ENCODE data around the gene SPP2.

SPP2 gene

DNA sequence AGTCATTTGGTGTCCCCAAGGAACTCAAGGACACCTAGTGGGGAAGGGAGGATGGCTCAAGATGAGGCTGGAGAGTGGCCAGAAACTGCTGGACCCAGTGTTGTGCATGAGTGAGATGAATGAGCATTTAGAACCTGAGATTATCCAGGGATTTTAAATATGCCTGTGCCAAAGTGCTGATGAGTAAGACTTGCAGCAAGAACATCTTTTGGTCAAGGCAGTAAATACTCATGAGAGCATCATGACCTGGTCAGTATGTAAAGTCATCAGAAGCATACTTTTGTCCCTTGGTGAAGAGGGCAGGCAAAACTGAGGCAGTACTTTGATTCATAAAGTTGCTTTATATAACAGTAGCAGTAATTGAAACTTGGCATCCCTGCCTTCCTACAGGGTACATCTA is 3.1 kb upstream of the SPP2 start:
- Histone ChIP-seq H3K9ac (ENCODE audit: low read length) (no peak overlapping the region), H3K4me1 (ENCODE audit: control insufficient read depth, insufficient read depth, low read length) (no peaks in the 10 kb centered on the region), H3K4me3 (ENCODE audit: low read length) (no peak overlapping the region), H3K27ac (ENCODE audit: low read depth, low read length) (no peak overlapping the region), H3K27me3 (ENCODE audit: control insufficient read depth, insufficient read depth, low read length) (no peaks in the 10 kb centered on the region), H3K36me3 (ENCODE audit: control insufficient read depth, insufficient read depth, low read length) (no peaks in the 10 kb centered on the region)

DNA sequence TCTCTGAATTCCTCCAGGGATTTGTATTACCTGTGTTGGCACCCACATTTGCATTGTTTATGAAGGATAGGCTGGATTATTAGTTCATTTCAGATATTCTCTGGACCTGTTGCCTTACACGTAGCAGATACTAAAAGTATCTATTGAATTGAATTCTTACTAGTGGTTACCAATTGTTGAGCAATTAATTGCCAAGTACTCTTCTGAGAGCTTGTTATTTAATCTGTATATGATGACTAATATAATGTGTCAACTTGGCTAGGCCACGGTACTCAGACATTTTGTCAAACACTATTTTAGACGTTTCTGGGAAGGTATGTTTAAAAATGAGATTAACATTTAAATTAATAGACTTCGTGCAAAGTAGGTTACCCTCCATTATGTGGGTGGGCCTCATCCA is 2.5 kb upstream of the SPP2 start:
- Histone ChIP-seq H3K9ac (ENCODE audit: low read length) (no peak overlapping the region), H3K27me3 (ENCODE audit: control insufficient read depth, insufficient read depth, low read length) (no peaks in the 10 kb centered on the region), H3K4me1 (ENCODE audit: control insufficient read depth, insufficient read depth, low read length) (no peaks in the 10 kb centered on the region), H3K27ac (ENCODE audit: low read depth, low read length) (no peak overlapping the region), H3K4me3 (ENCODE audit: low read length) (no peak overlapping the region), H3K36me3 (ENCODE audit: control insufficient read depth, insufficient read depth, low read length) (no peaks in the 10 kb centered on the region)

DNA sequence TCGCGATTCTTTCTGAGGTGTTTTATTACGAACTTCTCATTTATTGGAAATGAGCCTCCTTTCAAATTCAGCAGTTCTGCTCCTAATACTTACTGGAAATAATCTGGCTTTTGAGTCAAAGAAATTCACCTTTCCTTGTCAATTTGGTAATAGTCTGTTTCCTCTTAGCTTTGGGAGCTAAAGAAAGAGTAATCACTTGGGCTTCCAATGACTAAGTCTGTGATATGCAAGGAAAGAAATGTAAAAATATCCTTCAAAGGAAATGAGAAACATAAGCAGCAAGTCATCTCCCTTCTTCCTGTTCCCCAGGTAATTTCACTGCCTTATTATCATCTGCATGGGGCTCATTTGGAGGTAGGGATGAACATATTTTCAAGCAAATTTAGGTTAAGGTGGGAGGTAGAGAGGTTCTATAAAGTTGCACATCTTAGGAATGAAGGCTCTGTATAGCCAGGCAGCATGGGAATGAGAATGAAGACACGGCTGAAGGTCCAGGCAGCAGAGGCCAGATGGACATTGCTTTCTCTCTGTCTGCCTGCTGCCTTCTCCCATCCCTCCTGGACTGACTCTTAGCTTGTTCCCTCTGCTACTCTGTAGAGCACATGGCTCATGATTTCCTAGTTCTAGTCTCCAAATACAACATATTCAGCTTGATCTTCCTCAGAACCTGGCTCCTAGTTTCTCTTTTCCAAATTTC is 1.0 kb downstream of the SPP2 start:
- Histone ChIP-seq H3K4me3 (ENCODE audit: low read length) (no peak overlapping the region), H3K27ac (ENCODE audit: low read depth, low read length) (no peak overlapping the region), H3K27me3 (ENCODE audit: control insufficient read depth, insufficient read depth, low read length) (no peaks in the 10 kb centered on the region), H3K4me1 (ENCODE audit: control insufficient read depth, insufficient read depth, low read length) (no peaks in the 10 kb centered on the region), H3K36me3 (ENCODE audit: control insufficient read depth, insufficient read depth, low read length) (no peaks in the 10 kb centered on the region), H3K9ac (ENCODE audit: low read length) (no peak overlapping the region)

GRCh38 chr2:234058881-234059280 is 8.4 kb downstream of the SPP2 start:
- H3K9ac ChIP-seq (ENCODE audit: low read length), result no peak overlapping the region
- H3K4me1 ChIP-seq (ENCODE audit: control insufficient read depth, insufficient read depth, low read length), result no peaks in the 10 kb centered on the region
- no peaks in the 10 kb centered on the region for H3K27me3 ChIP-seq (ENCODE audit: control insufficient read depth, insufficient read depth, low read length)
- no peak overlapping the region for H3K27ac ChIP-seq (ENCODE audit: low read depth, low read length)
- no peaks in the 10 kb centered on the region for H3K36me3 ChIP-seq (ENCODE audit: control insufficient read depth, insufficient read depth, low read length)
- no peak overlapping the region for H3K4me3 ChIP-seq (ENCODE audit: low read length)

DNA sequence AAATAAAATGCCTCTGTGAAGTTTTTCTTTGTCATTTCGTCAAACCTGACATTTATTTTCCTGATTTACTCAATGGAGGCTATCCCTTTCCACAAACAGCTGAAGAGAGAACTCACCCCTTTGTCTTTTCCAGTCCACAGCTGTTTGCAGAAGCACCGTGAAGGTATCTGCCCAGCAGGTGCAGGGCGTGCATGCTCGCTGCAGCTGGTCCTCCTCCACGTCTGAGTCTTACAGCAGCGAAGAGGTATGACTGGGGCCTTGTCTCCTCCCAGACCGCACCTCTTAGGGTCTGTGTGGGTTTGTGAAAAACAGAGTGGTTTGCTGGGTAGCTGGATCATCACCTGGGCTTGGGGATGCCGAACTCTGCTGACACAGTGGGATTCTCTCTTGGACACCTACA is 9.7 kb downstream of the SPP2 start:
- no peak overlapping the region for H3K27ac ChIP-seq (ENCODE audit: low read depth, low read length)
- H3K4me3 ChIP-seq (ENCODE audit: low read length), result no peak overlapping the region
- no peaks in the 10 kb centered on the region for H3K27me3 ChIP-seq (ENCODE audit: control insufficient read depth, insufficient read depth, low read length)
- no peaks in the 10 kb centered on the region for H3K4me1 ChIP-seq (ENCODE audit: control insufficient read depth, insufficient read depth, low read length)
- no peak overlapping the region for H3K9ac ChIP-seq (ENCODE audit: low read length)
- H3K36me3 ChIP-seq (ENCODE audit: control insufficient read depth, insufficient read depth, low read length), result no peaks in the 10 kb centered on the region

- H3K36me3 ChIP-seq (ENCODE audit: control insufficient read depth, insufficient read depth, low read length), result no peaks in the 10 kb centered on the region
- no peak overlapping the region for H3K9ac ChIP-seq (ENCODE audit: low read length)
- no peaks in the 10 kb centered on the region for H3K4me1 ChIP-seq (ENCODE audit: control insufficient read depth, insufficient read depth, low read length)
- no peak overlapping the region for H3K27ac ChIP-seq (ENCODE audit: low read depth, low read length)
- H3K27me3 ChIP-seq (ENCODE audit: control insufficient read depth, insufficient read depth, low read length), result no peaks in the 10 kb centered on the region
- H3K4me3 ChIP-seq (ENCODE audit: low read length), result no peak overlapping the region
Measured at GRCh38 chr2:234061624-234062257, 11.2 kb downstream of the SPP2 start.

DNA sequence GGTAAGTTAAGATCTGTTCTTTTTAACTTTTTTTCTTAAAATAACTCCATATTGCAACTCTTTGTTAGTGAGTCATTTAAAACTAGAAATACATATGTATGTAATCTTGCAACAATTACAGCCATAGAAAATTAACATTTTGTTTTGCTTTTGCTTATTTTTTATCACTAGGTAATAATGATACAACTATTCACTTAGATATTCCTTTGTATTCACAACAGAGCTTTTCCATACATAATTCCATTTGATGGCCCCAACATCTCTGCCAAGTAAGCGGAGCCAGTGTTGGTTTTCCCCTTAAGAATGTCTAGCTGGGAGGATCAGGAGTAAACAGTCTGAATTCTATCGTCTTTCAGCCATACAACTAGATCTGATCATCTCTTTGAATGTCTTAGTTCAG is 16.1 kb downstream of the SPP2 start:
- H3K36me3 ChIP-seq (ENCODE audit: control insufficient read depth, insufficient read depth, low read length), result no peaks in the 10 kb centered on the region
- H3K4me3 ChIP-seq (ENCODE audit: low read length), result no peak overlapping the region
- H3K27me3 ChIP-seq (ENCODE audit: control insufficient read depth, insufficient read depth, low read length), result no peaks in the 10 kb centered on the region
- no peak overlapping the region for H3K9ac ChIP-seq (ENCODE audit: low read length)
- H3K27ac ChIP-seq (ENCODE audit: low read depth, low read length), result no peak overlapping the region
- no peaks in the 10 kb centered on the region for H3K4me1 ChIP-seq (ENCODE audit: control insufficient read depth, insufficient read depth, low read length)

GRCh38 chr2:234071664-234072063 is 21.2 kb downstream of the SPP2 start:
- H3K27me3 ChIP-seq (ENCODE audit: control insufficient read depth, insufficient read depth, low read length), result no peaks in the 10 kb centered on the region
- H3K36me3 ChIP-seq (ENCODE audit: control insufficient read depth, insufficient read depth, low read length), result no peaks in the 10 kb centered on the region
- no peak overlapping the region for H3K27ac ChIP-seq (ENCODE audit: low read depth, low read length)
- H3K9ac ChIP-seq (ENCODE audit: low read length), result no peak overlapping the region
- H3K4me3 ChIP-seq (ENCODE audit: low read length), result no peak overlapping the region
- no peaks in the 10 kb centered on the region for H3K4me1 ChIP-seq (ENCODE audit: control insufficient read depth, insufficient read depth, low read length)

DNA sequence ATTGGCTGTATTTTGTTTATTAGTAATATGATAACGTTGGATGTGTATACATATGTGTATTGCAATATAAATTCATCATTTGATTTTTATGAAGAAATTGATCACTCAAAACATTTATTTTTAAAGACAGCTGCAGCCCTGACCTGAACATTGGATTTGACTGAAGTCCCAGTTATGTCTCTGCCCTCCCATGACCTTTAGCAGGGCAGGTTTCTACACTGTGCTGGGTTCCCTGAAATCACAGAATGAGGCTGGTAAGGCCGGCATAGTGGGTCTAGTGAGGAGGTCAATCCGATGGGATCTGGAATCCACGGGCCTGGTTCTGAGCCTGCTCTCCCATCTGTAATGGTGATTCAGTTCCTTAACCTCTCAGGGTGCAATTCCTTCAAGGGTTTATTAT is 22.0 kb downstream of the SPP2 start:
- Histone ChIP-seq H3K4me3 (ENCODE audit: low read length) (no peak overlapping the region), H3K36me3 (ENCODE audit: control insufficient read depth, insufficient read depth, low read length) (no peaks in the 10 kb centered on the region), H3K27me3 (ENCODE audit: control insufficient read depth, insufficient read depth, low read length) (no peaks in the 10 kb centered on the region), H3K27ac (ENCODE audit: low read depth, low read length) (no peak overlapping the region), H3K9ac (ENCODE audit: low read length) (no peak overlapping the region), H3K4me1 (ENCODE audit: control insufficient read depth, insufficient read depth, low read length) (no peaks in the 10 kb centered on the region)

DNA sequence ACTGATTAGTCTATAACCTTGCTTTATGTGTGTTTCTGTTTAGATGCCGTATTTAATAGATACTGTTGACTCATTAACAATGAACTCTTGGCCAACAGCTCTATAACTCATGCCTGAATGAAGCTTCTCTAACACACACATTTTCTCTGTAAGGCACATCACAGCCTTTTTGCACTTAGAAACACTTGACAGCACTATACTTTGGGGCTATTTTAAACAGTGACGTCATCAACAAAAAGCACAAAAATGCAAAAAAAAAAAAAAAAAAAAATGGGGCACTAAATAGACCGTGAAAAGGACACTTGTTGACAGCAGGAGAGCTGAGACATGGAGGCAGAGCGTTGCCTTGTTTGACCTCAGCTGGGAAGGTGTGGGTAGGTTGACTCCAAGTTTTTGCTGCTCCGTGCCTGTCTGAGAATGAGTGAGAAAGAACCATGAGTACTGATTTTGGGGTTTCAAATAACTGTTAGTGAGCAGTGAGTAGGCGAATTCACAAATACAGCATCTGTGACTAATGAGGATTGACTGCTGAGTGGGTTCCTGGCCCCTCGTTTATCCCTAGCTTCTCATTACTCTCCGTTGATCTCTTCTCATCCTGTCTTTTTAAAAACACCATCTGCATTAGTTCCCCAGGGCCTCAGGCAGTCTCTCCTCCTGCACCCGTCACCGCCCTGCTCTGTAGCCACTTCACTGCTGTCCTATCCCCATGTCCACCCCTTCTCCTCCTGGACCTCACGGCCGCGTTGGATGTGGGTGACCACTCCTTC is 24.4 kb downstream of the SPP2 start:
- Histone ChIP-seq H3K9ac (ENCODE audit: low read length) (no peak overlapping the region), H3K36me3 (ENCODE audit: control insufficient read depth, insufficient read depth, low read length) (no peaks in the 10 kb centered on the region), H3K27ac (ENCODE audit: low read depth, low read length) (no peak overlapping the region), H3K4me1 (ENCODE audit: control insufficient read depth, insufficient read depth, low read length) (no peaks in the 10 kb centered on the region), H3K27me3 (ENCODE audit: control insufficient read depth, insufficient read depth, low read length) (no peaks in the 10 kb centered on the region), H3K4me3 (ENCODE audit: low read length) (no peak overlapping the region)

- H3K4me1 ChIP-seq (ENCODE audit: control insufficient read depth, insufficient read depth, low read length), result no peaks in the 10 kb centered on the region
- no peak overlapping the region for H3K27ac ChIP-seq (ENCODE audit: low read depth, low read length)
- no peak overlapping the region for H3K9ac ChIP-seq (ENCODE audit: low read length)
- no peaks in the 10 kb centered on the region for H3K27me3 ChIP-seq (ENCODE audit: control insufficient read depth, insufficient read depth, low read length)
- no peaks in the 10 kb centered on the region for H3K36me3 ChIP-seq (ENCODE audit: control insufficient read depth, insufficient read depth, low read length)
- H3K4me3 ChIP-seq (ENCODE audit: low read length), result no peak overlapping the region
Measured at GRCh38 chr2:234075518-234075915, 25.0 kb downstream of the SPP2 start.

DNA sequence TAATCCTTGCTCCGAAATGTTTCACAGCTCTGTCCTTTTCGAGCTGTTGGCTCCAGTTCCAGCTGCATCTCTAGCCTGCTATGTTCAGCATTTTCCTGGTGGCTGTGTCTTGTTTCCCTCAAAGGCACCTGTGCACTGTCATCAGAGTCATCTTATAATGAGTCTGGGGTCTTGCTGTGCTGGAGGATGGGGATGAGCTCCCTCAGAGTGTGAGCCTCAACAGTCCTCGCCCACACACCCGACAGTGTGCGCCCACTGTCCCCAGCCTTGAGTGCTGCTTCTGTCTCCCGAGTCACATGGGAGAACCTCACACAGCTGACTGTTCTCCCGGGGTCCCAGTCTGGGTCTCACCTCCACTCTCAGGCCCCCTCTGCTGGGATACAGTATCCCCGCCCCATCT is 25.4 kb downstream of the SPP2 start:
- H3K4me3 ChIP-seq (ENCODE audit: low read length), result no peak overlapping the region
- H3K4me1 ChIP-seq (ENCODE audit: control insufficient read depth, insufficient read depth, low read length), result no peaks in the 10 kb centered on the region
- no peaks in the 10 kb centered on the region for H3K36me3 ChIP-seq (ENCODE audit: control insufficient read depth, insufficient read depth, low read length)
- H3K27me3 ChIP-seq (ENCODE audit: control insufficient read depth, insufficient read depth, low read length), result no peaks in the 10 kb centered on the region
- H3K27ac ChIP-seq (ENCODE audit: low read depth, low read length), result no peak overlapping the region
- H3K9ac ChIP-seq (ENCODE audit: low read length), result no peak overlapping the region
